Left lung (tissue), 10 donors: ENCODE data around the gene CGB1. TPM values are rescaled to one million over a fixed set of nuclear protein-coding genes. Genes with fewer than 3 reads are reported as not detected.

Experiments
- ATAC-seq: fragments of 200-7000 bp; cut with Tn5 transposase; one replicate; pipeline ENCODE4 v1.9.1; 2020; ENCODE audit warnings: moderate library complexity
- DNase-seq, 4 donors: peaks; one replicate each; pipeline ENCODE4 v3.0.0-alpha.2; 2013 to 2020
- H3K27ac ChIP-seq, 2 donors: fragments of 200-600 bp; sonication (generic) in 1 of 2; one replicate each; pipeline versions ENCODE4 v1.5.0 to v1.8.0; 2020 to 2021
- H3K27me3 ChIP-seq, 2 donors: fragments of 200-600 bp; sonication (generic) in 1 of 2; one replicate each; pipeline versions ENCODE4 v1.5.0 to v1.8.0; 2020 to 2021
- H3K36me3 ChIP-seq, 2 donors: fragments of 200-600 bp; sonication (generic) in 1 of 2; one replicate each; pipeline versions ENCODE4 v1.5.0 to v1.8.0; 2020 to 2021
- H3K4me1 ChIP-seq, 2 donors: fragments of 200-600 bp; one replicate each; pipeline ENCODE4 v1.8.0; 2021
- H3K4me3 ChIP-seq, 2 donors: fragments of 200-600 bp; sonication (generic) in 1 of 2; one replicate each; pipeline versions ENCODE4 v1.5.0 to v1.8.0; 2020 to 2021; ENCODE audit warnings: mild to moderate bottlenecking in 1 of 2
- H3K9me3 ChIP-seq, 2 donors: fragments of 200-600 bp; sonication (generic) in 1 of 2; one replicate each; pipeline versions ENCODE4 v1.5.0 to v1.8.0; 2020 to 2021
- CTCF ChIP-seq, 2 donors: fragments of 200-600 bp; sonication (generic) in 1 of 2; IDR thresholded peaks; one replicate each; pipeline versions ENCODE4 v1.5.0 to v1.8.0; 2021; ENCODE audit warnings: antibody characterized with exemption in 2 of 2
- intact Hi-C, 2 donors: fragments of 100-400 bp; cut with DNase I; formaldehyde crosslinking; loops; one replicate each; pipeline versions ENCODE4 v1.11.2 to v1.14.2; 2022
- polyA plus RNA-seq, 6 donors: library from polyadenylated mRNA; unstranded; fragments of 120-200 nt; gene quantifications; one replicate each; pipeline ENCODE4 v1.2.1, GENCODE V29; 2013; ENCODE audit not compliant: insufficient read length in 6 of 6
- total RNA-seq, 2 donors: library from RNA; stranded (reverse); fragmentation: NEBNext Ultra II Directional; extraction: Animal tissue kit (Norgen Biotek cat#: 25700); gene quantifications; one replicate each; pipeline ENCODE4 v1.2.1, GENCODE V29; 2021
- donor health status: DM: no; HTN: yes; CAD: no.
- donor health status: DM: no; HTN: no; CAD: no.

Gene CGB1
- total and polyA plus RNA-seq, 8 donors: not detected

GRCh38 chr19:49014123-49014869, 22.4 kb downstream of the CGB1 start:
- DNase-seq (no peak), ATAC-seq (no peak)
- intact Hi-C loops: no loop called here
- Histone ChIP-seq H3K27ac (no peak overlapping the region), H3K4me3 (no peak overlapping the region), H3K36me3 (peaks cover 0 to 66% of the 10 kb centered on the region in 2 donors), H3K27me3 (peaks cover 0 to 22% of the 10 kb centered on the region in 2 donors), H3K4me1 (peaks cover 9 to 20% of the 10 kb centered on the region in 2 donors), H3K9me3 (no peaks in the 10 kb centered on the region)
- TF ChIP-seq CTCF (IDR thresholded peaks at IDR 0.05): no peak

GRCh38 chr19:49011194-49011593, 25.5 kb downstream of the CGB1 start:
- ATAC-seq: no peak

GRCh38 chr19:49010453-49010852, 26.2 kb downstream of the CGB1 start:
- peaks cover 0 to 93% of the 10 kb centered on the region in 2 donors for H3K36me3 ChIP-seq
- no peak overlapping the region for H3K27ac ChIP-seq
- ATAC-seq: no peak
- no peaks in the 10 kb centered on the region for H3K4me1 ChIP-seq
- H3K27me3 ChIP-seq: no peaks in the 10 kb centered on the region
- intact Hi-C loops: no loop called here
- no peak for TF ChIP-seq CTCF (IDR thresholded peaks at IDR 0.05)
- no peak for DNase-seq
- no peak overlapping the region for H3K4me3 ChIP-seq
- H3K9me3 ChIP-seq: no peaks in the 10 kb centered on the region

More at GRCh38 chr19:49011194-49011593, 25.5 kb downstream of the CGB1 start:
- H3K9me3 ChIP-seq: no peaks in the 10 kb centered on the region
- TF ChIP-seq CTCF (IDR thresholded peaks at IDR 0.05): no peak
- H3K4me3 ChIP-seq: no peak overlapping the region
- no peak for DNase-seq
- H3K36me3 ChIP-seq: peaks cover 0 to 93% of the 10 kb centered on the region in 2 donors
- no peaks in the 10 kb centered on the region for H3K27me3 ChIP-seq
- no peak overlapping the region for H3K27ac ChIP-seq
- intact Hi-C loops: no loop called here
- H3K4me1 ChIP-seq: no peaks in the 10 kb centered on the region

- peaks cover 0 to 93% of the 10 kb centered on the region in 2 donors for H3K36me3 ChIP-seq
- no peaks in the 10 kb centered on the region for H3K4me1 ChIP-seq
- DNase-seq: no peak
- no peak for TF ChIP-seq CTCF (IDR thresholded peaks at IDR 0.05)
- intact Hi-C loops: no loop called here
- ATAC-seq: no peak
- H3K4me3 ChIP-seq: no peak overlapping the region
- H3K27me3 ChIP-seq: no peaks in the 10 kb centered on the region
- H3K27ac ChIP-seq: no peak overlapping the region
- H3K9me3 ChIP-seq: no peaks in the 10 kb centered on the region
Observed at GRCh38 chr19:49009828-49010227, 26.9 kb downstream of the CGB1 start.

GRCh38 chr19:49006905-49007304, 29.8 kb downstream of the CGB1 start:
- ATAC-seq: no peak
- Histone ChIP-seq H3K4me3 (no peak overlapping the region), H3K36me3 (peaks cover 0 to 99% of the 10 kb centered on the region in 2 donors), H3K4me1 (no peaks in the 10 kb centered on the region), H3K27ac (no peak overlapping the region), H3K9me3 (no peaks in the 10 kb centered on the region), H3K27me3 (no peaks in the 10 kb centered on the region)
- DNase-seq: no peak
- intact Hi-C loops: no loop called here
- TF ChIP-seq CTCF (IDR thresholded peaks at IDR 0.05): no peak
